ENCODE measurements around the gene POTEB. TPM values are rescaled to one million over a fixed set of nuclear protein-coding genes. Genes with fewer than 3 reads are reported as not detected.
"Not testable (repeated sequence)": the region's sequence is repeated elsewhere in the genome, so short reads cannot be mapped to it uniquely, and the experiment has no call there.

Gene POTEB
- not detected for polyA plus RNA-seq (ENCODE audit: insufficient read length)

- DNase-seq (ENCODE audit: low read depth) = not testable (repeated sequence)
Measured at GRCh38 chr15:21877635-21878034, at the start of gene POTEB. POTEB (minus strand) TSS chr15:21877735; CDS start chr15:21877246, 489 bp downstream.

GRCh38 chr15:21890955-21891354 is 13.4 kb upstream of the POTEB start:
- DNase-seq (ENCODE audit: low read depth) = not testable (repeated sequence)

- DNase-seq (ENCODE audit: low read depth) = not testable (repeated sequence)
Measured at GRCh38 chr15:21889542-21889941, 12.0 kb upstream of the POTEB start.

- not testable (repeated sequence) for DNase-seq (ENCODE audit: low read depth)
Measured at GRCh38 chr15:21838831-21839230, 38.7 kb downstream of the POTEB start.

Other genes starting within 250 kb of the POTEB start
- gene OR4M2, start 202.8 kb upstream of the POTEB start, polyA plus RNA-seq (ENCODE audit: insufficient read length) = not detected